ENCODE data around the gene CEMIP2. TPM values are rescaled to one million over a fixed set of nuclear protein-coding genes. Genes with fewer than 3 reads are reported as not detected.
"Not testable (repeated sequence)": the region's sequence is repeated elsewhere in the genome, so short reads cannot be mapped to it uniquely, and the experiment has no call there.

The CEMIP2 gene
- total RNA-seq, 1 experiment from 2014 or later, result 100 TPM

GRCh38 chr9:71675105-71675856 lies 93.0 kb downstream of the CEMIP2 start:
- in situ Hi-C loops (cut with HindIII; ENCODE audit: low pct_unique_long_range_greater_than_20kb, low sequenced_read_pairs), result loop anchor here (25.0 kb wide), 1 partner anchor 388 kb away; no protein-coding TSS in a partner anchor

GRCh38 chr9:71672573-71672972 lies 95.7 kb downstream of the CEMIP2 start:
- in situ Hi-C loops (cut with HindIII; ENCODE audit: low pct_unique_long_range_greater_than_20kb, low sequenced_read_pairs), result no loop called here
- no peak for DNase-seq (ENCODE audit: low read depth, low spot score)

More at GRCh38 chr9:71675105-71675856, 93.0 kb downstream of the CEMIP2 start:
- DNase-seq (ENCODE audit: low read depth, low spot score), result no peak

GRCh38 chr9:71671289-71671688 lies 97.0 kb downstream of the CEMIP2 start:
- in situ Hi-C loops (cut with HindIII; ENCODE audit: low pct_unique_long_range_greater_than_20kb, low sequenced_read_pairs), result no loop called here
- DNase-seq (ENCODE audit: low read depth, low spot score), result no peak

- DNase-seq (ENCODE audit: low read depth, low spot score), result no peak
- in situ Hi-C loops (cut with HindIII; ENCODE audit: low pct_unique_long_range_greater_than_20kb, low sequenced_read_pairs), result no loop called here
Measured at GRCh38 chr9:71670121-71670520, 98.2 kb downstream of the CEMIP2 start.

GRCh38 chr9:71669284-71669995 lies 98.9 kb downstream of the CEMIP2 start:
- in situ Hi-C loops (cut with HindIII; ENCODE audit: low pct_unique_long_range_greater_than_20kb, low sequenced_read_pairs), result no loop called here

GRCh38 chr9:71668717-71669116 lies 99.6 kb downstream of the CEMIP2 start:
- no peak for DNase-seq (ENCODE audit: low read depth, low spot score)
- in situ Hi-C loops (cut with HindIII; ENCODE audit: low pct_unique_long_range_greater_than_20kb, low sequenced_read_pairs), result no loop called here

More at GRCh38 chr9:71669284-71669995, 98.9 kb downstream of the CEMIP2 start:
- DNase-seq (ENCODE audit: low read depth, low spot score), result no peak

GRCh38 chr9:71665247-71665646 lies 103.1 kb downstream of the CEMIP2 start:
- DNase-seq (ENCODE audit: low read depth, low spot score), result no peak
- in situ Hi-C loops (cut with HindIII; ENCODE audit: low pct_unique_long_range_greater_than_20kb, low sequenced_read_pairs), result no loop called here

- no peak for DNase-seq (ENCODE audit: low read depth, low spot score)
- in situ Hi-C loops (cut with HindIII; ENCODE audit: low pct_unique_long_range_greater_than_20kb, low sequenced_read_pairs), result no loop called here
Measured at GRCh38 chr9:71664566-71664965, 103.7 kb downstream of the CEMIP2 start.

- no peak for DNase-seq (ENCODE audit: low read depth, low spot score)
- in situ Hi-C loops (cut with HindIII; ENCODE audit: low pct_unique_long_range_greater_than_20kb, low sequenced_read_pairs), result no loop called here
Measured at GRCh38 chr9:71663931-71664459, 104.3 kb downstream of the CEMIP2 start.

GRCh38 chr9:71663216-71663615 lies 105.1 kb downstream of the CEMIP2 start:
- no peak for DNase-seq (ENCODE audit: low read depth, low spot score)
- in situ Hi-C loops (cut with HindIII; ENCODE audit: low pct_unique_long_range_greater_than_20kb, low sequenced_read_pairs), result no loop called here

GRCh38 chr9:71662082-71662481 lies 106.2 kb downstream of the CEMIP2 start:
- no peak for DNase-seq (ENCODE audit: low read depth, low spot score)
- in situ Hi-C loops (cut with HindIII; ENCODE audit: low pct_unique_long_range_greater_than_20kb, low sequenced_read_pairs), result no loop called here

- DNase-seq (ENCODE audit: low read depth, low spot score); in situ Hi-C loops (cut with HindIII; ENCODE audit: low pct_unique_long_range_greater_than_20kb, low sequenced_read_pairs): not testable (repeated sequence)
Measured at GRCh38 chr9:71657276-71657675, 111.0 kb downstream of the CEMIP2 start.

GRCh38 chr9:71656496-71656895 lies 111.8 kb downstream of the CEMIP2 start:
- DNase-seq (ENCODE audit: low read depth, low spot score), result no peak
- in situ Hi-C loops (cut with HindIII; ENCODE audit: low pct_unique_long_range_greater_than_20kb, low sequenced_read_pairs), result no loop called here

GRCh38 chr9:71655778-71656177 lies 112.5 kb downstream of the CEMIP2 start:
- DNase-seq (ENCODE audit: low read depth, low spot score), result no peak
- in situ Hi-C loops (cut with HindIII; ENCODE audit: low pct_unique_long_range_greater_than_20kb, low sequenced_read_pairs), result no loop called here

GRCh38 chr9:71655141-71655540 lies 113.2 kb downstream of the CEMIP2 start:
- no peak for DNase-seq (ENCODE audit: low read depth, low spot score)
- in situ Hi-C loops (cut with HindIII; ENCODE audit: low pct_unique_long_range_greater_than_20kb, low sequenced_read_pairs), result no loop called here

GRCh38 chr9:71652480-71652879 lies 115.8 kb downstream of the CEMIP2 start:
- in situ Hi-C loops (cut with HindIII; ENCODE audit: low pct_unique_long_range_greater_than_20kb, low sequenced_read_pairs), result no loop called here

GRCh38 chr9:71648453-71648852 lies 119.9 kb downstream of the CEMIP2 start:
- in situ Hi-C loops (cut with HindIII; ENCODE audit: low pct_unique_long_range_greater_than_20kb, low sequenced_read_pairs), result no loop called here
- no peak for DNase-seq (ENCODE audit: low read depth, low spot score)

More at GRCh38 chr9:71652480-71652879, 115.8 kb downstream of the CEMIP2 start:
- no peak for DNase-seq (ENCODE audit: low read depth, low spot score)

GRCh38 chr9:71647094-71647591 lies 121.2 kb downstream of the CEMIP2 start:
- peak; percentile 40 for DNase-seq (ENCODE audit: low read depth, low spot score)
- in situ Hi-C loops (cut with HindIII; ENCODE audit: low pct_unique_long_range_greater_than_20kb, low sequenced_read_pairs), result no loop called here
